GM12892 (cell line): ENCODE data around the gene CLEC4M.

Experiments
- POLR2A ChIP-seq: IDR thresholded peaks from 2 replicates; pipeline ENCODE4 v1.6.1; 2011; ENCODE audit warnings: low read depth, low read length, control low read depth
- POLR2AphosphoS5 ChIP-seq: IDR thresholded peaks from 2 replicates; pipeline ENCODE4 v1.6.1; 2011; ENCODE audit warnings: low read depth, low read length, control low read depth
- TAF1 ChIP-seq: IDR thresholded peaks from 2 replicates; pipeline ENCODE4 v1.6.1; 2011; ENCODE audit warnings: low read depth, mild to moderate bottlenecking, control low read depth, low read length, borderline replicate concordance

- TF ChIP-seq POLR2AphosphoS5, result no peak
- TF ChIP-seq POLR2A, result no peak
- TF ChIP-seq TAF1, result no peak
Observed at GRCh38 chr19:7729211-7729610, 33.8 kb upstream of the CLEC4M start.
